CD4-positive, alpha-beta T cell treated with Interleukin-17A for 1 hour (primary cell): ENCODE data around the gene FYB2.
A peak's percentile ranks its signal among the peaks of the same experiment; 100 is the strongest.

Source experiments
- DNase-seq: peaks from one replicate; pipeline ENCODE4 v3.0.0-alpha.2; 2020

FYB2 gene

DNA sequence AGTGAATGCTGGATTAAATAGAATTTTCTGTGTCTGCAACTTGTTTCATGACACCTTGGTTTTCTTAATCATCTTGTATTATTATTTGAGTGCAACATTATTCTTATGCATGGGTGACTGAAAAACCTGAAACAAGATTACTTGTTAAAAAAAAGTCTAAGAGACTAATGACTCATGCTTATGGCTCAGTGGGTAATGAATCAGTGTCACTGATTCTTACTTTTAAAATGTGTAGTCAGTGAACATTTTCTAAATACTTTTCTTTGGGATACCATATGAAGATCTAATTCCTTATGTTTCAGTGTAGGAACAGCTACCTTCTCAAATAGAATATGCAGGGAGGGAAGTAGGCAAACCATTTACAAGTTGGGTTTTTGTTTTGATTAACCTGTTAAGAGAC lies 108.6 kb downstream of the FYB2 start:
- DNase-seq = no peak

DNA sequence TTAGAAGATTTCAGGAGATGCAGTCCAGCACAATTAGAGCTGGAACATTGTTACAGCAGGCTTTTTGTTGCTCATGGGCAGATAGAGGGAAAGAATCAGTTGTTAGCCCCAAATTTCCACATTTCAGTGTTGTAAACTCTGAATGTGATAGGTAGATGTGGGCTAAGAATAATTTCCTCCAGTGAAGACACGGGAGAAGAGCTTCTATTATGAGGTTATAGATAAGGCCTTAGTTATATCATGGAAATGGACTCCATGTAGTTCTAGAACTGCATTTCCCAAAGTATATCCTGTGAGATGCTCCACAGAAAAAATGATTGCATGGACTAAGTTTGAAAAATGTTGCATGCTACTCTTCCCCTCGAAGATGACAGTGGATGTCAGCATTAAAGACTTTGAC lies 109.2 kb downstream of the FYB2 start:
- DNase-seq = no peak

DNA sequence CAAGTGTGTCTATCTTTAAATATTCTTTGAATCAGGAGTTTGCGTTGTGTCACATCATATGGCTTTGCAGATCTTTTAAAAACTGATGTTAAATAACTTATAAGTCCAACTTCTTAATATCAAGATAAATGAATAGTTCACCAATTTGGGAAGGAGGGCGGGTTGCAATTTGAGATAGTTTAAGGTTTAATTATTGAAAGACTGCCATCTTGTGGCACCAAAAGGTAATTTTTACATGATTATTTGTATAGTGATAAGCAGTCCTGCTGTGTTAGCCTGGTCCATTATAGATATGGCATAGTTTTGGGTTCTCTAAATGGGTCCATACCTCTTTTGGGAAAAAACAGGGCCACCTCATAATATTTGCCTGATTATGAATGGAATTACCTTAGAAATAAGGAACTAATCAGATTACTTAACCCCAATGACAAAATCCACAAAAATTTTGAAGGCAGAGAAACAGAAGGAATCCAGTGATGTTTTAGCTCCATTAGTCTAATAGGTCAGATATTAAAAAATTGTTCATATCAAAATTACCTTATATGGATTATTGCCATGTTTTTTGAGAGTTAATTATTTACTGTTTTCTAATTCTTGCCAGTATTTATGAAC lies 109.8 kb downstream of the FYB2 start:
- peak; percentile 30 for DNase-seq

DNA sequence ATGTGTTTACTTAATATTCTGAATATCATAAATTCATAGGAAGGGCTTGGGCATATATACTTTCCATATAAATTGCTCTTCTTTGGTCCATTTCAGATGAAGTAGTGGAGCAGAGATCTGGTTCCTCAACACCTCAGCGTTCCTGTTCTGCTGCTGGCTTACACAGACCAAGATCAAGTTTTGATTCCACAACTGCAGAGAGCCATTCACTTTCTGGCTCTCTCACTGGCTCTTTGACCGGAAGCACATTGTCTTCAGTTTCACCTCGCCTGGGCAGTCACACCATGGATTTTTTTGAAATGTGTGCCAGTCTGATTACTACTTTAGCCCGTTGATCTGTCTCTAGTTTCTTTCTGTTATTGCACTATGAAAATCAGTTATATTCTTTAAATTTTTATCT lies 111.8 kb downstream of the FYB2 start:
- DNase-seq = no peak

DNA sequence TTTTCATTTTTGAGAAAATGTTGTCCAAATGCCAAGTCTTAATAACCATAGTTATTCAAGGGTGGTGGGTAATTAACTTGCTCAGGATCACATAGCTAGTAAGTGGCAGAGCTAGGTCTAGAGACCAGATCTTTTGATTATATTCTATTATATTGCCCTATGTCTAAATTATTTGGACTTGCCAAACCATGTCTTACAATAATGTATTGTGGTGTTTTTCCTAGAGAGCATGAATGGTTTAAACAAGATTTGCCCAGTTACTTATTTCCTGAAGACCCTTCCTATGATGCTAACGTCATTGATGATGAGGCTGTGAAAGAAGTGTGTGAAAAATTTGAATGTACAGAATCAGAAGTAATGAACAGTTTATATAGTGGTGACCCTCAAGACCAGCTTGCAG lies 115.5 kb downstream of the FYB2 start:
- no peak for DNase-seq

DNA sequence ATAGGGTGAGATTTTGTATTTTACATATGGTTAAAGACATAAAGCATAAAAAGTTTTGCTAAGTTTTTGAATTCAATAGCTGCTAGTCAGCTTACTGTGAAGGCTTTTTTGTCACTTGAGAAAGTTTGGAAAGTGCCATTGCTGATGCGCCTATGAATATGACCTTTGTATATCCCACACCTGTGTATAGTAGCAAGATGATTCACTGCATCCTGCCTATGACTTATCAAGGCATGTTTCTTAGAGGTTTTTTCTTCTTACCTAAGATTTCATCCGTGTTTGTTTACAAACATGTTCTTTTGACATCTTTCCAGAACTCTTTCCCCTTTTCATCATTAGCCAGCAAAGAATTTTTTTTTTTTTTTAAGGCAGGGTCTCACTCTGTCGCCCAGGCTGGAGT lies 122.5 kb downstream of the FYB2 start:
- DNase-seq = no peak

DNA sequence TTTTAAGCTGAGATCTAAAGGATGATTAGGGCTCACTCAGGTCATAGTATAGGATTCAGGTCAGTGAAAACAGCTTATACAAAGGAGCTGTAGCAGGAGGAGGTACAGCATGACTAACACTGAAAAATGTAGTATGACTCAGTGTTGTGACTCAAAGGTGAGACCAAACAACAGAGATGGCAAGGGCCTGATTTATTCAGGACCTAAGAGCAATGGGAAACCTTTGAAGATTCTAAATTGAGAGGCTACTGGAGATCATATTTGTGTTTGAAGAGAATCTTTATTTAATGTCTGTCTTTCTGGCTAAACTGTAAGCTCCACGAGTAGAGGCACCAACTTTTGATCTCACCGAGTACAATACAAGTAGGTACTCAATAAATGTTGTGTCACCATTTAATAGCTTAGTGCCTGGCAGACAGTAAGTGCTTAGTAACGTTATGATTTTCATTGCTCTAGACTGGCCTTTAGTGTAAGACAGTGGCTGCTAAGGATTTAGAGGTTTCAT lies 130.6 kb downstream of the FYB2 start:
- no peak for DNase-seq

DNA sequence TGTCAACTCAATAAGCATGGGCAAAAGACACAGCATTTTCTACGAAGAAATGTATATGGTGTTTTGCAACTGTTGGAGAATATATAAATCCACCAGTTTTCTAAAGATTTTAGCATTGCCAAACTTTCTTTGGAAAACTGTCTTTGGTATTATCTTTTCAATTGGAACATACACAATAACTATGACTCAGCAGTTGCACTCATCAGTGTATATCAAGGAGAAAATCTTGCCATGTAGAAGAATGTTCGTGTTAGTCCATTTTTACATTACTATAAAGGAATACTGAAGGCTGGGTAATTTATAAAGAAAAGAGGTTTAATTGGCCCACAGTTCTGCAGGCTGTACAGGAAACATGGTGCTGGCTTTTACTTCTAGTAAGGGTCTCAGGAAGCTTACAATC lies 133.0 kb downstream of the FYB2 start:
- no peak for DNase-seq

DNA sequence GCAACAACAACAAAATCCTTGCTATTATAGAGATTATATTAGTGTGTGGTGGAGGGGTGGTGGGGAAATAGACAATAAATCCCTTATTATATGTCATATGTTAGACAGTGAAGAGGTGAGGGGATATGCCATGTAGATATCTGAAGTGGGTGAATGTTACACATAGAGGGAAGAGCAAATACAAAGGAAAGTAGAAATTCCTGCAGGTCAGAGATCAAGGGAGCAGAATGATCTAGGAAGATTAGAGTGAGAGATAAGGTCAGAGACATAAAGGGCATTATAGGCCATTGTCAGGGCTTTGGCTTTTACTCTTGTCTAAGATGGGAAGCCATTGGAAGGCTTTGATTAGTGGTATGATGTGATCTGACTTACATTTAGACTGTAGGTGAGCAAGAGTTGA lies 135.6 kb downstream of the FYB2 start:
- no peak for DNase-seq

DNA sequence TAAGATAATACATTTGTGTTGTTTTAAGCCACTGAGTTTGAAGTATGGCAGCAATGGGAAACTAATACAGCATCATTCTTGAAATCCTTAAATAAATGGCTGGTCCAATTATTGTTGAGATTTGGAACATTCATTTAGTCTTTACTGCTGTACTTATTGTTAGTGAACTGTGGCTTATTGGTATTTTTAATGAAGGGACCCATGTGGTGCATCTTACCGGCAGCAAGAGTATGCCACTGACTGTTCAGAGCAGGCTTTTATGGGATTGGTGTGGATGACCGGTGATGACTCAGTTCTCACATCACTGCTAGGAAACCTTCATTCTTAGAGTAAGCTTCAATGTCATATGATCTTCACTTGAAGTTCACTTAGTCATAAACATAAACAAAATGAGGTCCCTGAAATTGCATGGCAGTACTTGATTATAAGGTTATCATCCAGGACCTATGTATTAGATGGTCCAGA lies 142.6 kb downstream of the FYB2 start:
- no peak for DNase-seq

DNA sequence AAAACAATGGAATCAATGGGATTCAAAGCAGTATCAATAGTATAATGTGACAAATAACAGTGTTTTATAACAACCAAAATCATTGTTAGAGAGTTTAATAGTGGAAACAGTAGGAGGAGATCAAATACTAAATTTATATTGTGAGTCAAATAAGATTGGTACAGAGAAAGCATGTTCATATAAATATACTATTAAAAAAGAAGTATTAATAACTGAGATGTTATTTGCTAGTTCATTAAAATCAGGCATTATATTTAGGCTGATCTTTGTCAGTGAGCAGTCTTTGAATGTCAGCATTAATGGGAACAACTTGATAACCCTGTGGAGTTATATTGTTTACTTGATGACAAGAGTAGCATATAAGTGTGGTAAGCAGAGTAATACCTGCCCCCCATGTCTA lies 143.4 kb downstream of the FYB2 start:
- no peak for DNase-seq

DNA sequence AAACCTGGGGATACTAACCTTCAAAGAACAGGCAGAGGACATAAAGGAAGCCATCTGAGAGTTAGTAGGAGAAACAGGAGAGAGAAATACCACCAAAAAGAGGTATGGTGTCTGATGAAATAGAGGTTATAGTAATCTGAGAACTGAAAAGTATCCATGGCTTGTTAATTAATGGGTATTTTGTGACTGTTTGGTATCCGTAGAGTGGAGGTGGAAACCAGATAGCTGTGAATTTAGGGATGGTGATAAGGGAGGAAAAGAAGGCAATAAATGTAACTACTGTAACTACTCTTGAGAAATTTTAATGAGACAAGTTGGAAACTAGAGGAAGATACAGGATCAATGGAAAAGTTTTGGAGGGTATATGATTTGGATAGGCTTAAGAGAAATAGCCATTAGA lies 146.6 kb downstream of the FYB2 start:
- DNase-seq = no peak

DNA sequence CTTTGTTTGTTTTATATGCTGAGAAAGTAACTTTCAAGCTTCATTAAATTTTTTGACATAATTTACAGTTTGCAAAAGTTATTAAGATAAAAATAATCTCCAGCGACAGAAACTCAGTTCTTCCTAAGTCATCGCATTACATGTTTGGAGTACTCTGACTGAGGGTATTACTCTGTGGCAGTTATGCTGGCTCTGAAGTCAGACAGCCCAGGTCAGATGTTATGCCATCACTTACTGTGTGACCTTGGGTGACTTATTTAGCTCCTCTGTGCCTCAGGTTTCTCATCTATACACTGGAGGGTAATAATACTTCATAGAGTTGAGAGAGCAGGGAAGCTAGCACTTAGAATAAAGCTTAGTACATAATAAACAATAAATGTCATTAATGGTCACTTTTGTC lies 147.7 kb downstream of the FYB2 start:
- no peak for DNase-seq

DNA sequence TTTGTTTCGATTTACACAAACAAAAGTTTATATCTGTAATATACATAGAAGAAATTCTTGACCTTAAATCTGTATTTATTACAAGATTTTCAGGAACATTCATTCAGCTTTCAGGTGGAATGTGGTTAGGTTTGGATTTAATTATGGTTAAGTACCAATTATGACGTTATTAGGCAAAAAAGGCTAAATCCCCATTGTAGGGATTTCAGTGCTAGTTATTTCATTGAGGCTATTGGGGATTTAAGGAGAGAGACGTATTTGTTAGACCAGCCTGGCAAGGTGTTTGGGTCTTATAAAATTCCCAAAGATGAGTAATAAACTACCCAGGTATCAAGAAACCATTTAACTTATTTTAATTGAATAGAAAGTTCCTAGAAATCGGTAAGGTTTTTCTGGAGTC lies 148.1 kb downstream of the FYB2 start:
- DNase-seq = no peak

DNA sequence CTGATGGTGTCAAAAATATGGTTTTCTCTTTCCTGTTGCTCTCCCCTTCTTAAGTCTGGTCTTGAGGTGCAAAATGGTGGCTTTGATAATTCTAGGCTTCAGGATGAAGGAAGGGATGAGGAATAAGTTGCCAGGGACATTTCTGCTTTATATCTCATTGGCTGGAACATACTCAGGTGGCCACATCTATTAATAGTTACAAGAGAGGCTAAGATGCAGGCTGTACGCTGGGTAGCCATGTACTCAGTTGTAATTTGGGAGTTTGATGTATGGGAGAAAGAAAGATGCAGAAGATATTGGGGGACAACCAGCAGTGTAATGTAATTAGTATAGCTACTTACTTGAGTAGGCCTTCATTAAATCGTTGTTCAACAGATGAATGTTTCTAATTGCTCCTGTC lies 148.9 kb downstream of the FYB2 start:
- DNase-seq = no peak
